Right lobe of liver (tissue), 4 donors: Measurements from ENCODE around the gene ATAD3C.

Experiments
- POLR2A ChIP-seq: fragments of 450-650 bp; IDR thresholded peaks from one replicate; pipeline ENCODE4 v1.6.1; 2017; ENCODE audit warnings: antibody characterized with exemption, mild to moderate bottlenecking
- TF ChIP-seq, protein P1 (sequence below), 4 donors: fragments of 200-600 bp in 3 of 4; fragments of 450-650 bp in 1 of 4; IDR thresholded peaks; one replicate each; pipeline versions ENCODE4 v1.5.1 to v1.8.0; 2016 to 2022; ENCODE audit warnings: antibody characterized with exemption in 4 of 4, mild to moderate bottlenecking in 2 of 4
- donor health status: DM: no; HTN: no; CAD: no.
- donor health status: DM: no; HTN: no; CAD: no.
- donor health status: DM: no; HTN: yes; CAD: no.

DNA sequence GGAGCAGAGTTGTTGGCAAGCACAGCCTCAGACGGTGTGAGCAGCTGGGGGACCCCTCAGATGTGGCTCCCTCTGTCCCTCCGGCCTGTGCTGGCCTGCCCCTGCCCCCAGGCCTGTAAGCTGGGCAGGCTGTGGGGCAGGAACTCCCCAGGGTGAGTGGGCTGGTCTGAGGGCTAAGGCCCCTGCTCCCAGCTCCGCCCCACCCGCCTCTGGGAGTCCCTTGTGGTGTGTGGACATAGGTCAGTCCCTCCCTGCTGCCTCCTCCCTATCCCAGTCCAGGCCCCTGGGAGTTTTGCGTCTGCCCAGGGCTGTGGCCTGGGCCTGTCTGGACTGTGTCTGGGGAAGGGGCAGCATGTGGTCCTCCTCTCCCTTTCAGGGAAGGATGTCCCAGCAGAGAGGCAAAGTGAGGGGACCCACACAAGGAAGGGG lies 17.6 kb upstream of the ATAD3C start:
- TF ChIP-seq, protein P1, sequence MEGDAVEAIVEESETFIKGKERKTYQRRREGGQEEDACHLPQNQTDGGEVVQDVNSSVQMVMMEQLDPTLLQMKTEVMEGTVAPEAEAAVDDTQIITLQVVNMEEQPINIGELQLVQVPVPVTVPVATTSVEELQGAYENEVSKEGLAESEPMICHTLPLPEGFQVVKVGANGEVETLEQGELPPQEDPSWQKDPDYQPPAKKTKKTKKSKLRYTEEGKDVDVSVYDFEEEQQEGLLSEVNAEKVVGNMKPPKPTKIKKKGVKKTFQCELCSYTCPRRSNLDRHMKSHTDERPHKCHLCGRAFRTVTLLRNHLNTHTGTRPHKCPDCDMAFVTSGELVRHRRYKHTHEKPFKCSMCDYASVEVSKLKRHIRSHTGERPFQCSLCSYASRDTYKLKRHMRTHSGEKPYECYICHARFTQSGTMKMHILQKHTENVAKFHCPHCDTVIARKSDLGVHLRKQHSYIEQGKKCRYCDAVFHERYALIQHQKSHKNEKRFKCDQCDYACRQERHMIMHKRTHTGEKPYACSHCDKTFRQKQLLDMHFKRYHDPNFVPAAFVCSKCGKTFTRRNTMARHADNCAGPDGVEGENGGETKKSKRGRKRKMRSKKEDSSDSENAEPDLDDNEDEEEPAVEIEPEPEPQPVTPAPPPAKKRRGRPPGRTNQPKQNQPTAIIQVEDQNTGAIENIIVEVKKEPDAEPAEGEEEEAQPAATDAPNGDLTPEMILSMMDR (IDR thresholded peaks at IDR 0.05): no peak
- TF ChIP-seq POLR2A: peak; percentile 55
